Measurements from ENCODE around the gene BIN1.
A peak's percentile ranks its signal among the peaks of the same experiment; 100 is the strongest.

DNA sequence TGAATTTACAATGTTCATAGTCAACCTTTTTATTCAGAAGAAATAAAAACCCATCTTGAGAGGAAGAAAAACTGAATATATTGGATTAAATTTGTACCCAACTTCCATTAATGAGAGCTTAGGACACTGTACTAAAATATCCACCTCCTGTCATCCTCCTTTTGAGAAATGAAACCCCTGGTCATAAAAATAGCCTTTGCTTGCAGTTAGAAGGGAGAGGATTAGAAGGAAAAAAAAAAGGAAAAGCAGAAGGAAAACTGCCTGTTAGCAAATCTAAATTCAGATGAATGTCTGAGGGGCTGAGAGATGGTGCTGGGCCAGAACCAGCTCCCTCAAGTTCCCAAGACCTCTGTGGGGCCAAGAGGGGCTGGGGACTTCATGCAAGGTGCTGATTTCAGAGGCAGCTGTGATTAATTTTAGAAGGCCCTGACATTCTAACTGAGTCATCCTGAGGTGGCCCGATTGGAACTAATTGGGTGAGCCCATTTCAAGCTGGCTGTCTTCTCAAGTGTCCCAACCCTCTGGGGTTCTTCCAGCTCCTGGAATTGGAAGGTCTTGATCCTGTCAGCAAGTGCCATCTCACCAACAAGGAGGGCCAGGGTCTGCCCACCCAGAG lies 38.4 kb upstream of the BIN1 start:
- TF ChIP-seq, protein P1, sequence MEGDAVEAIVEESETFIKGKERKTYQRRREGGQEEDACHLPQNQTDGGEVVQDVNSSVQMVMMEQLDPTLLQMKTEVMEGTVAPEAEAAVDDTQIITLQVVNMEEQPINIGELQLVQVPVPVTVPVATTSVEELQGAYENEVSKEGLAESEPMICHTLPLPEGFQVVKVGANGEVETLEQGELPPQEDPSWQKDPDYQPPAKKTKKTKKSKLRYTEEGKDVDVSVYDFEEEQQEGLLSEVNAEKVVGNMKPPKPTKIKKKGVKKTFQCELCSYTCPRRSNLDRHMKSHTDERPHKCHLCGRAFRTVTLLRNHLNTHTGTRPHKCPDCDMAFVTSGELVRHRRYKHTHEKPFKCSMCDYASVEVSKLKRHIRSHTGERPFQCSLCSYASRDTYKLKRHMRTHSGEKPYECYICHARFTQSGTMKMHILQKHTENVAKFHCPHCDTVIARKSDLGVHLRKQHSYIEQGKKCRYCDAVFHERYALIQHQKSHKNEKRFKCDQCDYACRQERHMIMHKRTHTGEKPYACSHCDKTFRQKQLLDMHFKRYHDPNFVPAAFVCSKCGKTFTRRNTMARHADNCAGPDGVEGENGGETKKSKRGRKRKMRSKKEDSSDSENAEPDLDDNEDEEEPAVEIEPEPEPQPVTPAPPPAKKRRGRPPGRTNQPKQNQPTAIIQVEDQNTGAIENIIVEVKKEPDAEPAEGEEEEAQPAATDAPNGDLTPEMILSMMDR (IDR thresholded peaks at IDR 0.05 in 4 of 5, conservative IDR thresholded peaks at IDR 0.05 in 1 of 5) = no peak
- TF ChIP-seq POLR2A (IDR thresholded peaks at IDR 0.05) = peak in 1 of 2 donors; percentile 27

All from gastrocnemius medialis (tissue), 4 donors.